HG02588 (cell line): ENCODE measurements around the gene PALD1.

Source experiments
- ATAC-seq: cut with Tn5 transposase; IDR thresholded peaks from one replicate; pipeline ENCODE4 v1.9.1; 2021; ENCODE audit warnings: mild to moderate bottlenecking, moderate library complexity; ENCODE audit not compliant: unreplicated experiment

Gene PALD1

DNA sequence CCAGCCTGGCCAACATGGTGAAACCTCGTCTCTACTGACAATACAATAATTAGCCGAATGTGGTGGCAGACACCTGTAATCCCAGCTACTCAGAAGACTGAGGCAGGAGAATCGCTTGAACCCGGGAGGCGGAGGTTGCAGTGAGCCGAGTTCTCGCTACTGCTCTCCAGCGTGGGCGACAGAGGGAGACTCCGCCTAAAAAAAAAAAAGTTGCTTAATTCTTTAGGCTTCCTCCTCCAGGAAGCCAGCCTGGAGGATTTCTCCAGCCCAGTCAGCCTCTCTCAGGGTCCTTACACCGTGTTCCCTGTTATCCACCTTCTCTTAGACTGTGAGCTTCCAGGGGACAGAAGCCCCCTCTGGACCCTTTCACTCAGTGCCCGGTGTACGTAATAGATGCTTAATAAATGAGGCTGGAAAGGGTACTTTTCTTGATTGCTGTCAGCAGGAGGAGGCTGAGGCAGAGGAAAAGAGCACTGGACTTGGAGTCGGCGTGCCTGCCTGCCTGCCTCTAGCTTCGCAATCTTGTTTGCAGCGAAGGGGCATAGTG, 20.7 kb upstream of the PALD1 start:
- ATAC-seq, result no peak

DNA sequence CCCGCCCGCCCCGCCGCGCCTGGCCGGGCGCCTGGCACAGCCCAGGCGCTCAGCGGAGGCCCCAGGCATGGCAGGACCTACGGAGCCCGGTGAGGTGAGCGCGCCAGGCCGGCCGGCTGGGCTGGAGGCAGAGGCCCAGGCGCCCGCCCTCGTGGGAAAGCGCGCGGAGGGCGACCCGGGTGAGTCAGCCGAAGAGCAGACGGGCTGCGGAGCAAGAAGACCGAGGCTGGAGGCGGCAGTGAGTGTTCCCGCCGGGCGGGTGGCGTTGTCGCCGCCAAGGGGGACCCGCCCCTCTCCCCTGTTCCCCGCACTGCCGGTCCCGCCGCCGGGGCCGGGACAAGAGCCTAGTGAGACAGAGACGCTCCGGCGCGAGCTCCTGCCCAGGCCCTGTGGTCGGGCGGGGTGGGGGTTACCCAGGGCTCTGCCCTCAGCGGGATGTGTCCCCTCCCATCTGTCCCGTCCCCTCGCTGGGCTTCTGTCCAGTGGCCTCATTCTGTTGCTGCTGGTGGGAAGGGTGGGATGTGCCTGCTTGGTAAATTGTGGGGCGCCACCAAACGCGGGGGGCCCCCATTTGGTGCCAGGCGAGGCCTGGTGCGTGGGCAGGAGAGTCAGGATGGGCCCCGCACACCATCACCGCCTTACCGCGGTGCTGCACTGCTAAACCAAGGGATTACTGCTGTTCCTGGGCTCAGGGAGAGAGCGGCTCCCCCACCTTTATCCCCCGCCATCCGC, 20.1 kb upstream of the PALD1 start:
- ATAC-seq, result no peak

DNA sequence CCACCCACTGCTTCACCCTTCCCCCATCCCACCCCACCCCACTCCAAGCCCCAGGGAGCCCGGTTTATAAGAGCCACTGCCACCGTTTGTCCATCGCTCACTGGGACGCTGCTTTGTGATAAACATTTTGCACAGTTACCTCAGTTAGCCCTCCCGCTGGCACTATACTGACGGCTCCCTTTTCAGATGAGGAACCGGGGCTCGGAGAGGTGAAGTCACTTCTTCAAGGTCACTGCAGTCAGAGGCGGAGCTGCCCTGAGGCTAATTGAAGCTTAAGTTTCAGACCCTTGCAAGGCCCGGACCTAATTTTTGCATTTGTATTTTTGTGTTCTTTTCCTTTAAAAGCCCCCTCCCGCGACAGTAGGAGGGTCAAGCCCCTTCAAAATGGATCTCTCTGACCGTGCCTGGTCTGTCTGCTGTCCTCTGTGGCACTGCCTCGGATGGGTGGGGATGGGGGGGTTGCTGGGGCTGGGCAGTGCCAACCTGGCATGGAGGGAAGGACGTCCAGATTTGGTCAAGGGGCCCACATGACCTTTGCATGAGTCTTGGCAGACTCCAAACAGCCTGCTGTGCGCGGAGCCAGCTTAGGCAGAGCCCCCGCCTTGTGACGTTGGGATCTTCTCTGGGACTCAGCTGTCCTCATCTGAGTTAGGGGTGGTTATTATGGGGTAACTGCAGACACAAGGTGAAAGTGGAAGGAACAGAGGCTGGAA, 19.4 kb upstream of the PALD1 start:
- ATAC-seq, result no peak

DNA sequence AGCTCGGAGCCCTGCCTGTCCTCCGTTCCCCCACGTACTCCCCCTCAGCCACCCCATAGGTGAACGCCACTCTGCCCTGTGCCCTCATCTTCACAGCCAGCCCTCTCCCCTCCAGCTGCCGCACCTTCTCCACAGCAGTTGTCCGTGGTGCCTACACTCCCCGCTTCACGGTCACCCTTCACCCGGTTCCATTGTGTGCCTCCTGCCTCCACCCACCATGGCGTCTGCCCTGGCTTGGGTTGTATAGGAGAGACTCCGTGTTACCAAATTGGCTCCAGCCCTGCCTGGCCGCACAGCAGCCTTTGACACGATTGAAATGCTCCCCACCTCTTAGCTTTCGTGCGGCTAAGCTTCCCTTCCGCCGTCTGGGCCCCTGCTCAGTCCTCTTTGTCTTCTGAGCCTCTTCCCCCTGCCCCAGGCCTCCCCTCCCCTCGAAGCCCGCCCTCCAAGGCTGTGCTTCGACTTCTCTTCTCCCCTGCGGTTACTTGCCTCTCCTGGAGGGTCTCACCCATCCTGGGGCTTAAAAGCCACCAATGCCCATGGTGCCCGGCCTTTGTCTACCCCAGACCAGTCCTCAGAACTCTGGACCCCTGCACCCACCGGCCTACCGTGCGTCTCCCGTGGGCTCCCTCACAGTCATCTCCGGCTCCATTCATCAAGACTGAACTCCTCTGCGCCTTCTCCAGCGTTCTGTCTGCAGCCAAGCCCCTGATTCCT, 18.6 kb upstream of the PALD1 start:
- ATAC-seq, result no peak

DNA sequence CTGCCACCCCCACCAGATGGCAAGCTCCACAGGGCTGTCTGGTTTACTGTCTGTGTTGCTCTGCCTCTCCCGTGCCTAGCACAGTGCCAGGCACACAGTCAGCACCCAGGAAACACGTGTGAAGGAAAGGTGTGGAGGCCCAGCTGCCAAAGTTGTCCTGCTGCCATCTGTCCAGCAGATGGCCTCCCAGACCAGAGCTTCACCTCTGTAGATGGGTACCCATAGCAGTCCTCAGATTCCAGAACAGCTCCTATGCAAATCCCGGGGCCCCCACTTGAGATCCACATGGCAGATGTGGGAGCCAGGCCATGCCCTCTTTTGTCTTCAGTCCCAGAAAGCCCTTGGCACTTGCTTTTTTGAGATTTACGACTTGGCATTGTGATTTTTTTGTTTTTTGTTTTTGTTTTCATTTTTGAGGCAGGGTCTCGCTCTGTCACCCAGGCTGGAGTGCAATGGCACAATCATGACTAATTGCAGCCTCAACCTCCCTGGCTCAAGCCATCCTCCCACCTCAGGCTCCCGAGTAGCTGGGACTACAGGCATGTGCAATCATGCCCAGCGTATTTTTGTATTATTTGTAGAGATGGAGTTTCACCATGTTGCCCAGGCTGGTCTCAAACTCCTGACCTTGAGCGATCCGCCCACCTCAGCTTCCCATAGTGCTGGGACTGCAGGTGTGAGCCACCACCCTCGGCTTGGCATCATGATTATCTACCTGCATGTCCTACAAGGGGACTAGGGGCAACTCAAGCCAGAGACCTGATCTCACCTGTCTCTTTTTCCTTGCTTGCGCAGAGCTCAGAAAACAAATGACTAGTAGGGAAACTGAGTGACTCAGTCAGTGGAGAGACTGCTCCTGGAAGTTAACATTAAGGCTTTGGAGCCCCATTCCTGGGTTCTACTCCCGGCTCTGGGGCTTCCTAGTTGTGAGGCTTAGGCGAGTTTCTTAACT, 16.9 kb upstream of the PALD1 start:
- no peak for ATAC-seq

DNA sequence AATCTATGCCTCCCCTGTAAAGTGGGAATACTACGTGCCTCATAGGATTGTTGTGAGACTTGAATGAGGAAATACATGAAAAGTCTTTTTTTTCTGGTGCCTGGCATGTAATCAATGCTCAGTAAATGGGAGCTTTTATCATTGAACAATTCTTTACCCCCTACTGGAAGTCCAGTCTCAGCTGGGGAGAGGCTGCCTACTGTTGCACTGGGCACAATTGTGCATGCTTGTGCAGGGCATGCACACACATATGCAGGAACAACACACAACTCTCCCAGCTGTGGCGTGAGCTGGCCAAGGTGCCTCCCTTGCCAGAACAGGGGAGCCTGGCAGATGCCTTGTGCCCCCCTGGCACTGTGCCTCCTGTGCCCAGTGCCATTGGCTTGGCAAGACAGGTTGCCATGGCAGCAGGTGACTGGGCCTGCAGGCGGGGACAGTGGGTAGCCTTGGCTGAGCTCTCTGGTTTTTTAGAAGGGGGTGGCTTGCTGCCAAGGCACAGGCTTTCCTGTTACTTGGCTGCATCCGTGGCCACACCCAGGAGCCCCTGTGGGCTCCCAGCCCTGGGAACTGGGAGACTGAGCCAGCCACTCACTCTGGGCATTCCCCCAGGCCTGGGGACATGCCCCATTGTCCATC, 16.1 kb upstream of the PALD1 start:
- ATAC-seq, result no peak

DNA sequence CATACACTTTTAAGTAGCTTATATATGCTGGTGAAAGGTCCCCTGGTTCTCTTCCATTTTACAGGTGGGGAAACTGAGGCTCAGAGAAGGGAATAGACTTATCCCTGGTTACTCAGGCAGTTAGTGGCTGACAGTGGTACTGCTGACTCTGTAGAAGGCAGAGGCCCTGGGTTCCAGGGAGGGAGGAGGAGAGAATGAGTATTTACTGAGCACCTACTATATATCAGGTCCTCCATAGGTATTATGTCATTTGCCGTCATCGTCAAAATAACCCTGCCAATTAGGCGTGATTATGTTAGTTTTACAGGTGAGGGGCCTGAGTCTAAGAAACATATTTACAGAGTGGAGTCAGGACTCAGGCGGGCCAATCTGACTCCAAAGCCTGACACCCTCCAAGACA, 13.3 kb upstream of the PALD1 start:
- no peak for ATAC-seq

DNA sequence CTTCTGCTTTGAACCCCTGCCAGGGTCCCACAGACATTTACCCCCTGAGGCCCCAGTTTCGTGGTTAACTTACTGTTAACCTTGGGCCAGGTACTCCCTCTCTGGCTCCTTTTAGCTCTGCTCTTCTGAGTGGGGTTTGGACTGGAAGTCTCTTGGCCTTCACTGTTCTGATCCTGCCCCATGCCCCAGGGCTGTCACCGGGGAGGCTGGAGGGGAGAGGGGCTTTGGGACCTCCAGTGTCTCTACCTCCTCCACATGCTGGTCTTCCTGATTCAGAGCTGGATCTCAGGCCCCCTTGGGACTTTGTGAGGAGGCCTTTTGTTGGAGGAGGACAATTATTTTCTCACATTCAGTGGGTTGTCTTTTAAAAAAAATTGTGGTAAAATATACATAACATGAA, 12.7 kb upstream of the PALD1 start:
- no peak for ATAC-seq

DNA sequence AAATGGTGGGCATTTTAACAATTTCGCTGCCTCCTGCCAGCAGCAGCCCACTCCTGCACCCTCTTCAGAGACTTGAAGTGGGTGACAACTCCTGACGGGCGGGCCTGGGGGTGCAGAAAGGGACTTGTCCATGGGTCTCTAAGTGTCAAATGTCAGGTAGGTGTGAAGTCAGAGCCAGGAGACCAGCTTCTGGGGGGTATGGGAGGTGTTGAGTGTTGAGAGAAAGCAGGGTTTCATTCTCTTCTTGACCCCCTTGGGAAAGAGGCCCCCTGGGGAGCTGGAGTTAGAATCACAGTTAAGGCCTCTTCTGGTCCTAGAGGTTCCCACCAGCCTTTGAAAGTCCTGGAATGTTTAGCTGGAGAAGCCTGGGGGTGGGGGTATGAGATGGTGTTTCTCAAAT, 11.6 kb upstream of the PALD1 start:
- no peak for ATAC-seq

DNA sequence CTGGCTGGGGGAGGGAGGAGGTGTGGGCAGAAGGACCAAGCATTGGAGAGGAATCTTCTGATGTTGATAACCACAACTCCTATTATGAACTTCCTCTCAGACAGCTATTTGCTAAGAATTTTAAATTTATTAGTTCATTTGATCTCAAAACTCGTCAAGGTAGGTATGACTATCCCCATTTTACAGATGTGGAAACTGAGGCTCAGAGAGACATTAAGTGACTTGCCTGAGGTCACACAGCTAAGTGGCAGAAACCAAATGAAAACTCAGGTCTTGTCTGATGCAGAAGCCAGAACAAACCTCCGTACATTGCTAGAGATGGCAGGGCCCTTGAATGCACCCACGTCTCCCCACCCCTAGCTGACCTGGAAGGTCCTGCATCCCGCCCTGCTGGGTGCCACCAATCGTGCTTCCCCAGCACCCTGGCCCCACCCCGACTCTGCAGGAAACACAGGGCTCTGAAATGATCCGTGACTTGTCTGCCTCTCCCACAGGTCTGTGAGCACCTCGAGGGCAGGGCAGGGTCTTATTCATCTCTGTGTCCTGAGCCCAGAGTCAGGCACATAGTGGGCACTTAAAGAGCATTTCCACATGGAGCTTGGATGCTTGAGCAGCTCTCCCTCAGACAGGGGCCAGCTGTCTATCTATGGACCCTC, 5.6 kb upstream of the PALD1 start:
- ATAC-seq, result no peak

DNA sequence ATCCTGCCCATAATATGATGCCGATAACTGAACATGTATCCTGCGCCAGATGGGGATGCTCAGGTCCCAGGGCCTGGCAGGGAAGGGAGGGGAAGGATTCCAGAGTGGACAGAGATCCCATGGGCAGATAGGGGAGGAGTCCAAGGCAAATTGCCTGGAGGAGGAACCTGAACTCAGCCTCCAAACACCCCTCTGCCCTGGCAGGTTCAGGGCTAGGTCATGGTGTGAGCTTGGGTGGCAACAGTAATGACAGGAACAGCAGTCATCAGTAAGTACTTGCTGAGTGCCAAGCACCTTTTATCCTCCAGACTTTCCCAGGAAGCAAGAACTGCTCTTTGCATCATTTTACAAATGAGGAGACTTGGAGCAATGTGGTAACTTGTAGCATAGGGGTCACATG, 3.8 kb upstream of the PALD1 start:
- no peak for ATAC-seq

DNA sequence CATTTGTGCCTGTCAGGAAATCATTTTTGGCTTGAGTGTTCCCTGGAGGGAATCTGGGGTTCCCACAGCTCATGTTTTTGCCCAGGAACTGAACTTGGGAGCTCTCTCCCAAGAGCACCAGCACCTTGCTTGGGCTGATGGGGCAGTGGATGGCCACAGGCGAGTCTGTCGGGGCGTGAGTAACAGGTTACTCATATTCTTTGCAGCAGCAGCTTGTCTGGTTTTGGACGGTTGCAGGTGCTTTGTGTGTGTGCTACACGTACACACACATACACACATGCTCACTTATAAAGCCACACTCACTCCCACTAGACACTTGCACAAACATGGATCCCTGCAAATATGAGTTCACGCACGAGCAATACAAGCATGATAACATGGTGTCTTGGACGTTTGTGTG, 2.9 kb upstream of the PALD1 start:
- no peak for ATAC-seq

DNA sequence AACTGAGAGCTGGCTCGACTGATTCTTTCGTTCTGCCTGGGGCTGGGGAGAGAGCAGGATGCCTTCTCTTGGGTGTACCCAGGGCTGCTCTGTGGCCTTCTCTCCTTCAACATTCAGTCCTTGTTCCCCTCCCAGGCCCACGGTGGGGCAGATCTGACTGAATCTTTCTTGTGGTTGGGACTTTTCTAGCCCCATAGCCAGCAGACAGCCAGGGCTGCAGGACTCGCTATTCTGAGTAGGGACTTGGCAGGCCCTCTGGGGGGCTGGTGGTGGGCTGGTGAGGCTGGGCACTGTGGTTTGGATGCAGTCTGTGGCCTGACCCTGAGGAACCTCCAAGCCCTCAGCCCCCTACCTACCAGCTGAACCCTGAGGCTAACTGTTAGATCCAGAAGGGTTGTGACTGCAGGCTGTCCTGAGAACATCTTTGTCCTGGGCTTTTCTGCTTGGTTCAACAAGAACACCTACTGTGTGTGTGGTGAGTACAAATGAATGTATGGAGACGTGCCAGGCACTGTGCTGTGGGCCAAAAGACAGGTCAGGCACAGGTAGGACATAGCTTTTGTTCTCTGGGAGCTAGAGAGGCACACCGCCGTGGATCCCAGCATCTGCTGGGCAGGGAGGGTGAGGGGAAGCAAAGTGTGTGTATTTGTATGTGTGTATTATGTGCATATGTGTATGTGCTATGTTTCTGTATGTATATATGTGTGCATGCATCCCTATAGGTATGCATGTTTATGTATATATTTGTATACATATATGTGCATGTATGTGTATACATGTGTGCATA, 2.1 kb upstream of the PALD1 start:
- no peak for ATAC-seq

DNA sequence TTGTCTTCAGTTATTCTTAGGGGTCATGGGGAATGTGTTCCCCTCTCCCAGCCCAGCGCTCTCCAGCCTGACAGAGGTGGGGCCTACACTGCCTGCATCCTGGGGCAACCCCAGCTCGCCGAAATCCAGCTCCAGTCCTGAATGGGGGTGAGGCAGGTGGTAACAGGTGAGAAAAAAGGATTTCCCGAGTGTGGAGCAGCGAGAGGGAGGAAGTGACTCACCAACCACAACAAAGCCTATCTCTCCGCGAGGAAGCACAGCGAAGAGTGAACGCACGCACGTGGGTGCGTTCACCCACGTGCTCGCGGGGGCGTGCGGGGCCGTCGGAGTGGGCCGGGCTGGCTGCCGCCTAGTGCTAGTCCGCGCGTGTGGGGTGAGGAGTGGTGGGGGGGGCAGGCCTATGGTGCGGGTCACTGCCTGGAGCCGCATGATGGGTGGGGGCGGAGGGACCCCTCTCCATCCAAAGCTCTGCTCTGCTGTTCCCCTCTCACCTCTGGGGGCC, 855 bp upstream of the PALD1 start:
- no peak for ATAC-seq

DNA sequence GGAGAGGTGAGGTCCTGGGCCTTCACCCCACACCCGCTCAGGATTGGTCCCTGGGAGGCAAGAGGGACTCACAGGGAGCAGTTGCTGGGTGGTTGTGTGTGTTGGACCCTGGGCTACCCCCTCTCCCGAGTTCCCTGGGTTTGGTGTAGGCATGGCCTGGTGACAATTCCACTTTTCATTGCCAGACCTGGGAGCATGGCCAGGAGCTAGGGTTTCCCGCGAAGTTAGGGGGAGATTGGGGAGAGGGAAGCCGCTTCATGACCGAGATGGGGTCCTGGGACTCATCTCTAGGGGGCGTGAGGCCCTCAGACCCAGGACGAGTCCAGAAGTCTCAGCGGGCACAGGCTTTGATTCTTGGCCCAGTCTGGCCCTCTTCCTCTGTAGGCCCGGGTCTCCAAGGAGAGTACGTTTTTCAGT, 606 bp downstream of the PALD1 start:
- ATAC-seq, result no peak

DNA sequence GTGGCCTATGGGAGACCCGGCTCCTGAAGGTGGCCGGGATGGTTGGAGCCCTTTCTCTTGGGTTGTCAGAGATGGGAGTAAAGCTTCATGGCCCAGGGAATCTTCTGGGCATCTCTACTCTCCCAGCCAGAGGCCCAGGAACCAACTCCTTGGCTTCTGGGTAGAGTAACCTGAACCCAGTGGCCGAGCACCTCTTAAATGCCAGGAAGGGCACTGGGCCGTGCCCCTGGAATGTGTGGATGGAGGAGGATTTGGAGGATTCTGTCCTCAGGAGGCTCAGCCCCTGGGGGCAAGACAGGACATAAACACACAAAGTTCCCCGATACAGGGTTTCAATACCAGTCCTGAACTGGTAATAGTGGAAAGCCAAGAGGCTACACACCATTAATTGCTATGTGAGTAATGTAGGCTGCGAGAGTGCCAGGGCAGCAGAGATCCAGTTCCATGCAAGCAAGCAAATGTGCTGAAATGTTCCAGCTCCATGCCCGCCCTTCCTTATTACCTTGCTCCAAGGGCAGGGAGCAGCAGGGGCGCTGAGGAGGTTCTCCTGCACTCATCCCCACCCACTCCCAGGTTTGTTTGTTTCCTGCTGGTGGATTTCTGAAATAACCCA, 1.2 kb downstream of the PALD1 start:
- no peak for ATAC-seq

DNA sequence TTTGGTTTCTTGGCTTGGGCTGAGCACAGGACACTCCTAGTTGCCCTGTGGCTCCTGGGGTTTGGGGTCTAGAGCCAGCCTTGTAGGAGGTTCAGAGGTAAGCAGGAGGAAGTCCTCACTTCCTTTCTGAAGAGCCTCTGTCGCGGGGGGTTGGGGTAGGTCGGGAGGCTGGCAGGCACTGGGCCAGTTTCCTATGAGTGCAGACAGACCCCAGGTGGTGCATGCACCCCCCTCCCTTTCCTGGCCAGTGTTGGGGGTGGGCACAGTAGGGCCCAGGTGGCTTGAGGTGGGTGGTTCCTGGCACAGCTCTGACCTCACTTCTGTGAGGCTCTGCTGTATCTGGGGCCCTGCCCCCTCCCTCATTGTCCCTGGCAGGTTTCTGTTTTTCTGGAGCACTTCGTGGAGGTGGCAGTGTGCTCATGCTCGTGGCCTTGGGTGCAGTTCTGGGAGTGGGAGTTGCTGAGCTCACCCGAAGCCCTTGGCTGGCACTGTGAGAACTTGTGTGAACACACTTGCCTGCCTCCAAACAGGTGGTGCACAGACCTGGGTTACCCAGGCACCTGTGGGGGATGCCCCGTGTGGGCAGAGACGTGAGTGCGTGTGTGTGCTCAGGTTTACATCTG, 1.8 kb downstream of the PALD1 start:
- no peak for ATAC-seq

DNA sequence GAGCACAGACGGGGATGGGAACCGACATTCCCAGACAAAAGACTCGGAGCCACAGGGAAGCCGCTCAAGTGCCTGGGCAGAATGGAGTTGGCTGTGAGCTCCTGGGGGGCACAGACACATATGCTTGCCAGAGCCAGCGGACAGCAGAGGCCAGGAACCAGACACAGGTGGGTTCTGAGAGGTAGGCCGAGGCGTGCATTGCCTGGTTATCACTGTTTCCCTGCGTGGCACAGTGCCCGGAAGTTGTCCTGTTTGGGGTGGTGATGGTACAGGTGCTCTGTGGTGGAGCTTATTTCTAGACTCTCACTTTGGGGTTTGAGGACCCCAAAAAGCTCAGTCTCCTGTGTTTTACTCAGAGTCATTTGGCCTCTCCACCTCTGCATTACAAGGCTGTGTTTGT, 2.5 kb downstream of the PALD1 start:
- ATAC-seq, result no peak
